ENCODE measurements around the gene KLHL36.

DNA sequence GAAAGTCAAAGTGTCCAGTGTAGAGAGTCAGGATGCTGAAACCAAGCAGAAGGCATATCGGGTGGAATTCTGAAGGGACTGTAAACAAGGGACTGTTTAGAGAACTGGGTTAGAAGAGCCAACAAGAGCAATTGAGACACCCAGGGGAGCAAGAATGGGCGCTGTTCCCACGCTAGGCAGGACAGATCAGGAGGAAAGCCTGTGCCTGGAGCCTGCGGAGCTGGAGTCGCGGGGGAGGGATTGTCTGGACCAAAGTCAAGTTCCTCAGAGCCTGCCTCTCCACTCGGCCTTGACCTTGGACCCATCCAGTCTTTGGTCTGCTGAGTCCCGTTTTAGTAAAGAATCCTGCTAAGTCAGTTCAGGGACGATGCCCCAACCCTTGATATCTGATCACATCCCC is 14.7 kb upstream of the KLHL36 start:
- TF ChIP-seq, protein P1, sequence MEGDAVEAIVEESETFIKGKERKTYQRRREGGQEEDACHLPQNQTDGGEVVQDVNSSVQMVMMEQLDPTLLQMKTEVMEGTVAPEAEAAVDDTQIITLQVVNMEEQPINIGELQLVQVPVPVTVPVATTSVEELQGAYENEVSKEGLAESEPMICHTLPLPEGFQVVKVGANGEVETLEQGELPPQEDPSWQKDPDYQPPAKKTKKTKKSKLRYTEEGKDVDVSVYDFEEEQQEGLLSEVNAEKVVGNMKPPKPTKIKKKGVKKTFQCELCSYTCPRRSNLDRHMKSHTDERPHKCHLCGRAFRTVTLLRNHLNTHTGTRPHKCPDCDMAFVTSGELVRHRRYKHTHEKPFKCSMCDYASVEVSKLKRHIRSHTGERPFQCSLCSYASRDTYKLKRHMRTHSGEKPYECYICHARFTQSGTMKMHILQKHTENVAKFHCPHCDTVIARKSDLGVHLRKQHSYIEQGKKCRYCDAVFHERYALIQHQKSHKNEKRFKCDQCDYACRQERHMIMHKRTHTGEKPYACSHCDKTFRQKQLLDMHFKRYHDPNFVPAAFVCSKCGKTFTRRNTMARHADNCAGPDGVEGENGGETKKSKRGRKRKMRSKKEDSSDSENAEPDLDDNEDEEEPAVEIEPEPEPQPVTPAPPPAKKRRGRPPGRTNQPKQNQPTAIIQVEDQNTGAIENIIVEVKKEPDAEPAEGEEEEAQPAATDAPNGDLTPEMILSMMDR (conservative IDR thresholded peaks at IDR 0.05; ENCODE audit: low read depth, low read length), result no peak
- TF ChIP-seq EZH2 (IDR thresholded peaks at IDR 0.05; ENCODE audit: borderline replicate concordance, low read depth, low read length, poor library complexity, severe bottlenecking), result no peak

All from A673 (cell line).